A673 (cell line): ENCODE results near the gene DENND2D. TPM values are rescaled to one million over a fixed set of nuclear protein-coding genes. Genes with fewer than 3 reads are reported as not detected.

ENCODE experiments used
- BruUV-seq: library from RNA; stranded (reverse); fragments of 400-500 nt; replicated peaks from 2 replicates; lab custom pipeline; 2021; lab: Mats Ljungman, UMichigan
- CTCF ChIA-PET: fragments of 300-600 bp; sonication (Branson Sonifier 250); formaldehyde crosslinking; loops from one replicate; lab custom pipeline; 2022; ENCODE audit warnings: antibody characterized with exemption; lab: Charles Lee
- POLR2A ChIA-PET: fragments of 300-600 bp; sonication (Branson Sonifier 250); formaldehyde crosslinking; loops from one replicate; lab custom pipeline; 2022; ENCODE audit warnings: antibody characterized with exemption; ENCODE audit not compliant: low non-redundant PET; lab: Charles Lee
- DNase-seq: peaks from one replicate; pipeline ENCODE4 v3.0.0-alpha.2; 2015; ENCODE audit warnings: low spot score
- H3K27ac ChIP-seq: fragments of 200-600 bp; sonication (generic); 2 replicates; pipeline ENCODE4 v1.5.1; 2016; ENCODE audit warnings: mixed run types, low read depth, mild to moderate bottlenecking, mixed read lengths, antibody characterized with exemption, low read length; ENCODE audit not compliant: poor library complexity, severe bottlenecking
- H3K27me3 ChIP-seq: fragments of 200-600 bp; sonication (generic); replicated peaks from 2 replicates; pipeline ENCODE4 v1.6.1; 2017; ENCODE audit warnings: mixed run types, low read depth, mild to moderate bottlenecking, mixed read lengths, antibody characterized with exemption, low read length; ENCODE audit not compliant: insufficient read depth, poor library complexity
- H3K36me3 ChIP-seq: fragments of 200-600 bp; sonication (generic); 2 replicates; pipeline ENCODE4 v1.6.1; 2016; ENCODE audit warnings: mixed run types, mild to moderate bottlenecking, mixed read lengths, antibody characterized with exemption, low read length; ENCODE audit not compliant: insufficient read depth, poor library complexity, severe bottlenecking
- H3K4me1 ChIP-seq: fragments of 200-600 bp; sonication (generic); 2 replicates; pipeline ENCODE4 v1.6.1; 2017; ENCODE audit warnings: mixed run types, mild to moderate bottlenecking, mixed read lengths, antibody characterized with exemption, low read length; ENCODE audit not compliant: insufficient read depth, poor library complexity, severe bottlenecking
- H3K4me3 ChIP-seq: fragments of 200-600 bp; sonication (generic); 2 replicates; pipeline ENCODE4 v1.5.1; 2016; ENCODE audit warnings: low read depth, mixed run types, mild to moderate bottlenecking, mixed read lengths, low read length; ENCODE audit not compliant: poor library complexity, severe bottlenecking
- H3K9me3 ChIP-seq: fragments of 200-600 bp; sonication (generic); 2 replicates; pipeline ENCODE4 v1.6.1; 2016; ENCODE audit warnings: mixed run types, low read depth, mild to moderate bottlenecking, mixed read lengths, antibody characterized with exemption, low read length; ENCODE audit not compliant: poor library complexity, severe bottlenecking
- CTCF ChIP-seq: fragments of 300-800, 200-600 bp; sonication (generic); conservative IDR thresholded peaks from 2 replicates; pipeline ENCODE4 v1.5.1; 2017; ENCODE audit warnings: low read depth, mild to moderate bottlenecking, antibody characterized with exemption, low read length, moderate library complexity, mixed read lengths
- EZH2 ChIP-seq: fragments of 200-600 bp; sonication (generic); IDR thresholded peaks from 2 replicates; pipeline ENCODE4 v1.6.1; 2017; ENCODE audit warnings: borderline replicate concordance, low read depth, mild to moderate bottlenecking, mixed read lengths, antibody characterized with exemption, low read length; ENCODE audit not compliant: poor library complexity, severe bottlenecking
- intact Hi-C: fragments of 100-400 bp; cut with micrococcal nuclease; formaldehyde crosslinking; loops from one replicate; pipeline ENCODE4 v1.10.0; 2022; ENCODE audit not compliant: unreplicated experiment
- total RNA-seq: library from RNA; stranded (reverse); gene quantifications from 2 replicates; pipeline ENCODE4 v1.2.3, GENCODE V29; 2021

The DENND2D gene
- total RNA-seq, 1 experiment from 2014 or later = not detected

GRCh38 chr1:111193712-111194480 is 6.5 kb downstream of the DENND2D start:
- no peaks in the 10 kb centered on the region for H3K36me3 ChIP-seq
- H3K4me3 ChIP-seq = no peak overlapping the region
- no peaks in the 10 kb centered on the region for H3K27me3 ChIP-seq
- no peaks in the 10 kb centered on the region for H3K9me3 ChIP-seq
- no peak overlapping the region for H3K27ac ChIP-seq
- no peak for DNase-seq
- ChIA-PET CTCF (no interaction called here), POLR2A (no interaction called here)
- intact Hi-C loops = no loop called here
- H3K4me1 ChIP-seq = no peaks in the 10 kb centered on the region
- no TSS peak for BruUV-seq
- TF ChIP-seq CTCF = no peak
- TF ChIP-seq EZH2 = no peak

GRCh38 chr1:111192658-111193519 is 7.6 kb downstream of the DENND2D start:
- no peak for DNase-seq
- Histone ChIP-seq H3K4me1 (no peaks in the 10 kb centered on the region), H3K4me3 (no peak overlapping the region), H3K27ac (no peak overlapping the region), H3K27me3 (no peaks in the 10 kb centered on the region), H3K36me3 (no peaks in the 10 kb centered on the region), H3K9me3 (no peaks in the 10 kb centered on the region)
- ChIA-PET POLR2A (no interaction called here), CTCF (no interaction called here)
- BruUV-seq = no TSS peak
- intact Hi-C loops = no loop called here
- TF ChIP-seq CTCF (no peak), EZH2 (no peak)

- Histone ChIP-seq H3K36me3 (no peaks in the 10 kb centered on the region), H3K4me3 (no peak overlapping the region), H3K27ac (no peak overlapping the region), H3K4me1 (no peaks in the 10 kb centered on the region), H3K9me3 (no peaks in the 10 kb centered on the region), H3K27me3 (no peaks in the 10 kb centered on the region)
- ChIA-PET CTCF (no interaction called here), POLR2A (no interaction called here)
- TF ChIP-seq CTCF (no peak), EZH2 (no peak)
- intact Hi-C loops = no loop called here
- BruUV-seq = no TSS peak
- no peak for DNase-seq
Observed at GRCh38 chr1:111192074-111192473, 8.4 kb downstream of the DENND2D start.
